HepG2 (cell line): ENCODE data around the gene AGPAT3. TPM values are rescaled to one million over a fixed set of nuclear protein-coding genes. Genes with fewer than 3 reads are reported as not detected.

Experiments used
- ATAC-seq: fragments of 200-7000 bp; cut with Tn5 transposase; 3 replicates; pipeline ENCODE4 v1.9.1; 2020; ENCODE audit warnings: mild to moderate bottlenecking, moderate library complexity
- BruUV-seq: library from RNA; stranded (reverse); fragments of 400-500 nt; replicated peaks from 2 replicates; lab custom pipeline; 2021; lab: Mats Ljungman, UMichigan
- CTCF ChIA-PET: fragments of 300-600 bp; formaldehyde crosslinking; extraction: SDS; loops from one replicate; lab custom pipeline; 2021; ENCODE audit warnings: low total read pairs, inconsistent platforms, low intra/inter-chr PET ratio; lab: Yijun Ruan, JAX
- POLR2A ChIA-PET: fragments of 350-600 bp; sonication (Branson Sonifier 250); formaldehyde crosslinking; loops from one replicate; lab custom pipeline; 2020; ENCODE audit warnings: antibody characterized with exemption, inconsistent platforms; lab: Yijun Ruan, JAX
- DNase-seq: peaks from one replicate; pipeline ENCODE4 v3.0.0-alpha.2; 2015; ENCODE audit warnings: low spot score
- FAIRE-seq: peaks from 3 replicates; lab custom pipeline; 2011; peaks lifted over from hg19 to GRCh38; lab: Jason Lieb, UNC
- H2AFZ ChIP-seq: one replicate; pipeline ENCODE4 v1.6.1; 2011; ENCODE audit warnings: low read length, inconsistent platforms
- H3K27ac ChIP-seq: fragments of 300-600 bp; 3 replicates; pipeline ENCODE4 v1.8.0; 2011; ENCODE audit warnings: mixed run types, mild to moderate bottlenecking, mixed read lengths, low read length, inconsistent platforms; ENCODE audit not compliant: insufficient read depth; ENCODE audit errors: extremely low read length
- H3K27me3 ChIP-seq, 2 experiments: fragments of 200-600 bp in 1 of 2; 2 replicates in 1 of 2; 3 replicates in 1 of 2; pipeline versions ENCODE4 v1.6.0 to v1.8.0; 2011; ENCODE audit warnings: low read length in 2 of 2, mild to moderate bottlenecking in 2 of 2, moderate library complexity in 2 of 2, inconsistent platforms in 1 of 2; ENCODE audit not compliant: insufficient read depth in 2 of 2, control insufficient read depth in 1 of 2
- H3K36me3 ChIP-seq, 2 experiments: fragments of 200-600 bp in 1 of 2; replicated peaks in 1 of 2; 2 replicates in 1 of 2; 3 replicates in 1 of 2; pipeline versions ENCODE4 v1.5.1 to v1.8.0; 2011; ENCODE audit warnings: low read length in 2 of 2, inconsistent platforms in 1 of 2; ENCODE audit not compliant: insufficient read depth in 2 of 2, control insufficient read depth in 1 of 2
- H3K4me1 ChIP-seq: 2 replicates; pipeline ENCODE4 v1.5.1; 2012; ENCODE audit warnings: low read length, inconsistent platforms; ENCODE audit not compliant: insufficient read depth
- H3K4me2 ChIP-seq: 2 replicates; pipeline ENCODE4 v1.6.0; 2011; ENCODE audit warnings: low read depth, low read length, inconsistent platforms
- H3K4me3 ChIP-seq, 3 experiments: fragments of 200-600 bp in 1 of 3; sonication (generic), shearing (Covaris generic) in 1 of 3; replicated peaks in 1 of 3; 2 replicates each; pipeline ENCODE4 v1.5.1; 2011 to 2016; ENCODE audit warnings: low read length in 3 of 3, inconsistent platforms in 2 of 3, low read depth in 2 of 3, mild to moderate bottlenecking in 2 of 3, control low read depth in 1 of 3, mixed read lengths in 1 of 3; ENCODE audit not compliant: insufficient read depth in 1 of 3
- H3K79me2 ChIP-seq: one replicate; pipeline ENCODE4 v1.6.1; 2011; ENCODE audit warnings: low read length, inconsistent platforms; ENCODE audit not compliant: insufficient read depth
- H3K9ac ChIP-seq: 2 replicates; pipeline ENCODE4 v1.6.0; 2011; ENCODE audit warnings: mild to moderate bottlenecking, low read depth, low read length, inconsistent platforms; ENCODE audit not compliant: insufficient read depth
- H3K9me3 ChIP-seq: 2 replicates; pipeline ENCODE4 v1.5.1; 2012; ENCODE audit warnings: mild to moderate bottlenecking, low read length
- H4K20me1 ChIP-seq: 2 replicates; pipeline ENCODE4 v1.6.0; 2011; ENCODE audit warnings: inconsistent platforms, mild to moderate bottlenecking, low read length, moderate library complexity; ENCODE audit not compliant: insufficient read depth
- AGO2 ChIP-seq: fragments of 200-400 bp; formaldehyde crosslinking; optimal IDR thresholded peaks from 2 replicates; pipeline ENCODE3; 2017; ENCODE audit warnings: mild to moderate bottlenecking, low read depth, low read length, moderate library complexity
- CC2D1A ChIP-seq: sonication (generic); formaldehyde crosslinking; IDR thresholded peaks from 2 replicates; pipeline ENCODE4 v1.8.1; 2023; ENCODE audit warnings: mild to moderate bottlenecking, missing genetic modification reagents
- ESRRA ChIP-seq: sonication (generic); formaldehyde crosslinking; IDR thresholded peaks from 2 replicates; pipeline ENCODE4 v1.5.1; 2020; ENCODE audit warnings: mild to moderate bottlenecking, low read depth, missing genetic modification reagents
- HDAC6 ChIP-seq: fragments of 200-600 bp; sonication (generic); IDR thresholded peaks from 2 replicates; pipeline ENCODE4 v1.7.0; 2017; ENCODE audit warnings: mild to moderate bottlenecking, antibody characterized with exemption, low read length, low read depth
- RAD51 ChIP-seq: fragments of 450-650 bp; IDR thresholded peaks from 2 replicates; pipeline ENCODE4 v1.6.1; 2016; ENCODE audit warnings: borderline replicate concordance
- ZNF124 ChIP-seq: sonication (generic); formaldehyde crosslinking; IDR thresholded peaks from 2 replicates; pipeline ENCODE4 v1.4.0; 2020; ENCODE audit warnings: missing genetic modification reagents
- ZNF274 ChIP-seq: sonication (generic); formaldehyde crosslinking; IDR thresholded peaks from 2 replicates; pipeline ENCODE4 v1.5.1; 2020; ENCODE audit warnings: mild to moderate bottlenecking, missing genetic modification reagents
- ZNF704 ChIP-seq: sonication (generic); formaldehyde crosslinking; IDR thresholded peaks from 2 replicates; pipeline ENCODE4 v1.8.1; 2023; ENCODE audit warnings: mild to moderate bottlenecking, inconsistent platforms, moderate library complexity, missing genetic modification reagents, borderline replicate concordance
- WGBS: methylation state at CpG from one replicate; pipeline ENCODE4 v1.1.6; 2017; ENCODE audit warnings: low lambda C conversion rate; 5-methylcytosine and 5-hydroxymethylcytosine counted together
- in situ Hi-C: cut with HindIII; loops from 2 replicates; pipeline ENCODE4 v1.10.0; 2017; ENCODE audit warnings: low pct_unique_long_range_greater_than_20kb; ENCODE audit not compliant: extremely low pct_ligation_motif_present
- intact Hi-C: fragments of 100-400 bp; cut with micrococcal nuclease; formaldehyde crosslinking; loops from one replicate; pipeline ENCODE4 v1.10.0; 2022; ENCODE audit not compliant: unreplicated experiment
- polyA plus RNA-seq, 8 experiments: library from polyadenylated mRNA; depleted of rRNA in 3 of 8; stranded (reverse) in 7 of 8; unstranded in 1 of 8; fragments of >200 nt; fragmentation: Illumina TruSeq in 4 of 8; extraction: Trizol in 4 of 8; gene quantifications; 2 replicates each; pipeline versions ENCODE4 v1.2.1 to v1.2.3, GENCODE V29; 2011 to 2016; ENCODE audit warnings: low read depth in 4 of 8, missing spikeins in 1 of 8, mixed read lengths in 1 of 8; ENCODE audit not compliant: insufficient read depth in 1 of 8
- total RNA-seq, 5 experiments: library from RNA; depleted of rRNA; stranded (reverse); fragments of >200 nt; fragmentation: Illumina TruSeq; extraction: Trizol; gene quantifications; 2 replicates each; pipeline ENCODE4 v1.2.3, GENCODE V29; 2016; ENCODE audit warnings: low read depth in 1 of 5

AGPAT3 gene
- total and polyA plus RNA-seq, 2 of the 13 experiments (the other 11 are each of a cell fraction or from before 2014, with no cell fraction given) = 32.2 to 54.4 TPM

GRCh38 chr21:43879348-43880110 lies 14.5 kb downstream of the AGPAT3 start:
- Histone ChIP-seq H2AFZ (no peak overlapping the region), H3K79me2 (peaks cover 64% of the 10 kb centered on the region), H3K27me3 (no peaks in the 10 kb centered on the region), H3K9me3 (no peaks in the 10 kb centered on the region), H4K20me1 (peaks cover 16% of the 10 kb centered on the region; the same call in 1 of the 2 replicates), H3K27ac (no peak overlapping the region), H3K4me3 (no peak overlapping the region), H3K4me2 (no peak overlapping the region), H3K4me1 (peaks cover 30% of the 10 kb centered on the region), H3K36me3 (peaks cover 4 to 31% of the 10 kb centered on the region in 2 experiments; a peak in 4 of 5 replicates), H3K9ac (no peak overlapping the region)
- in situ Hi-C loops = no loop called here
- TF ChIP-seq CC2D1A (no peak), HDAC6 (no peak), ZNF274 (CRISPR knock-in tag) (no peak), ZNF124 (no peak), AGO2 (peak; percentile 36), ESRRA (CRISPR knock-in tag) (no peak), ZNF704 (CRISPR knock-in tag) (no peak), RAD51 (no peak)
- FAIRE-seq (no peak), DNase-seq (no peak), ATAC-seq (no peak)
- 98% methylated on average over 18 of the region's 25 CpGs for WGBS
- BruUV-seq = no TSS peak
- ChIA-PET CTCF (no interaction called here), POLR2A (interaction anchor here (0.7 to 1.4 kb wide), 2 partner anchors 11 to 16 kb away, joined by 3 to 4 read pairs; no protein-coding TSS in a partner anchor)
- intact Hi-C loops = no loop called here
